Endothelial cell of umbilical vein (primary cell): ENCODE measurements around the gene IRF5.

Experiments used
- EZH2 ChIP-seq: IDR thresholded peaks from 2 replicates; pipeline ENCODE4 v1.6.1; 2012; ENCODE audit warnings: borderline replicate concordance, low read depth, mild to moderate bottlenecking, moderate library complexity, low read length, inconsistent platforms; ENCODE audit not compliant: severe bottlenecking
- FOS ChIP-seq: IDR thresholded peaks from 2 replicates; pipeline ENCODE4 v1.6.1; 2011; ENCODE audit warnings: mild to moderate bottlenecking, low read length, moderate library complexity, borderline replicate concordance; ENCODE audit not compliant: insufficient read depth
- JUN ChIP-seq: IDR thresholded peaks from 2 replicates; pipeline ENCODE4 v1.6.1; 2011; ENCODE audit warnings: borderline replicate concordance, low read depth; ENCODE audit not compliant: insufficient read length, insufficient read depth
- POLR2A ChIP-seq: IDR thresholded peaks from 2 replicates; pipeline ENCODE4 v1.6.1; 2012; ENCODE audit warnings: low read depth, mild to moderate bottlenecking, control low read depth, low read length
- POLR2AphosphoS5 ChIP-seq: IDR thresholded peaks from 2 replicates; pipeline ENCODE4 v1.6.1; 2012; ENCODE audit warnings: low read depth, mild to moderate bottlenecking, control low read depth, low read length, moderate library complexity; ENCODE audit not compliant: insufficient read depth
- TF ChIP-seq, protein P1 (sequence below), 2 donors: IDR thresholded peaks; 1 replicate in 1 of 2; 2 replicates in 1 of 2; pipeline ENCODE4 v1.5.1; 2011; ENCODE audit warnings: low read length in 2 of 2, mild to moderate bottlenecking in 2 of 2, moderate library complexity in 2 of 2, control low read depth in 1 of 2, inconsistent platforms in 1 of 2, low read depth in 1 of 2; ENCODE audit not compliant: insufficient read depth in 1 of 2; ENCODE audit errors: extremely low read depth in 1 of 2

DNA sequence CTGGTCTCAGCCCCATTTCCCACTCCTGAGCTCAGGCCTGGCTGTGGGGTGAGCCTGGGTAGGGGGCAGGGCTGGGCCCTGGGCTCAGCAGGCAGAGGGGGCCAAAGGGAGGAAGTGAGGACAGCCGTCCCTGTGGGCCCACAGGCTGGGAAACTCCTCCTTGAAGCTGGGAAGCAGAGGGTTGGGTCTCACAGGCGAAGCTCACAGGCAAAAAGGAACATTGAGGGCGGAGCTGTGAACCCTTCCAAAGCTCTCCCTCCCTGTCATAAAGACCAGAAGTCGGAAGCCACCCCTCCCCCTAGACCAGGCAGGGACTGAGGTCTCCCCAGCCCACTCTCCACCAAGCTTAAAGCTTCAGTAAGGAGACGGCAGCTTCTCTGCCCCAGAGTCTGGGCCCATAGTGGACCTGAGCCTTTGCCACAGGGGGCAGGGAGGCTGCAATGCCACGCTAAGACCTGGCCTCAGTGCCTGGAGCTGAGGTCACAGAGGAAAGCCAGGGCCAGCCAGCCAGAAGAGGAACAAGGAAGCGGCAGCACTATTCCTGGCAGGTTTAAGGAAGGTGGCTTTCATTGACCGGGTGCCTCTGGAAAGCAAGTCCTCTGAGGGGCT lies 26.2 kb upstream of the IRF5 start:
- TF ChIP-seq, protein P1, sequence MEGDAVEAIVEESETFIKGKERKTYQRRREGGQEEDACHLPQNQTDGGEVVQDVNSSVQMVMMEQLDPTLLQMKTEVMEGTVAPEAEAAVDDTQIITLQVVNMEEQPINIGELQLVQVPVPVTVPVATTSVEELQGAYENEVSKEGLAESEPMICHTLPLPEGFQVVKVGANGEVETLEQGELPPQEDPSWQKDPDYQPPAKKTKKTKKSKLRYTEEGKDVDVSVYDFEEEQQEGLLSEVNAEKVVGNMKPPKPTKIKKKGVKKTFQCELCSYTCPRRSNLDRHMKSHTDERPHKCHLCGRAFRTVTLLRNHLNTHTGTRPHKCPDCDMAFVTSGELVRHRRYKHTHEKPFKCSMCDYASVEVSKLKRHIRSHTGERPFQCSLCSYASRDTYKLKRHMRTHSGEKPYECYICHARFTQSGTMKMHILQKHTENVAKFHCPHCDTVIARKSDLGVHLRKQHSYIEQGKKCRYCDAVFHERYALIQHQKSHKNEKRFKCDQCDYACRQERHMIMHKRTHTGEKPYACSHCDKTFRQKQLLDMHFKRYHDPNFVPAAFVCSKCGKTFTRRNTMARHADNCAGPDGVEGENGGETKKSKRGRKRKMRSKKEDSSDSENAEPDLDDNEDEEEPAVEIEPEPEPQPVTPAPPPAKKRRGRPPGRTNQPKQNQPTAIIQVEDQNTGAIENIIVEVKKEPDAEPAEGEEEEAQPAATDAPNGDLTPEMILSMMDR (IDR thresholded peaks at IDR 0.05; ENCODE audit: extremely low read depth in 1 of 2, insufficient read depth in 1 of 2, low read depth in 1 of 2, low read length in 2 of 2): no peak
- no peak for TF ChIP-seq POLR2A
- no peak for TF ChIP-seq POLR2AphosphoS5
- TF ChIP-seq JUN: no peak
- TF ChIP-seq EZH2: no peak
- TF ChIP-seq FOS: no peak
